ENCODE results near the gene MLH1. TPM values are rescaled to one million over a fixed set of nuclear protein-coding genes. Genes with fewer than 3 reads are reported as not detected.
A peak's percentile ranks its signal among the peaks of the same experiment; 100 is the strongest.
"Not testable (repeated sequence)": the region's sequence is repeated elsewhere in the genome, so short reads cannot be mapped to it uniquely, and the experiment has no call there.

The MLH1 gene
- total and polyA plus RNA-seq, 4 experiments from 2014 or later, result 15.6 to 33.8 (median 24.6) TPM

GRCh38 chr3:37042712-37043111 lies 49.4 kb downstream of the MLH1 start:
- H3K4me1 ChIP-seq (ENCODE audit: insufficient read depth, low read length); H3K4me3 ChIP-seq (ENCODE audit: low read length in 2 of 2); CTCF ChIA-PET (ENCODE audit: partially characterized antibody); H3K4me3 Mint-ChIP-seq; POLR2A ChIA-PET (ENCODE audit: partially characterized antibody); H3K9me3 ChIP-seq (ENCODE audit: control insufficient read depth in 1 of 2, low read length in 2 of 2); H3K27me3 Mint-ChIP-seq; intact Hi-C loops (cut with micrococcal nuclease); H3K27me3 ChIP-seq (ENCODE audit: insufficient read depth, low read length); DNase-seq; H3K9me3 Mint-ChIP-seq; H3K27ac ChIP-seq (ENCODE audit: low read depth, low read length); H3K4me1 Mint-ChIP-seq: not testable (repeated sequence)
- H3K27ac Mint-ChIP-seq, result peak overlapping the region in 1 of 7 donors; percentile 74
- peaks cover 22% of the 10 kb centered on the region for H3K36me3 ChIP-seq (ENCODE audit: insufficient read depth, low read length)
- H3K36me3 Mint-ChIP-seq, result peaks cover 46 to 73% of the 10 kb centered on the region in 2 donors

- no peaks in the 10 kb centered on the region for H3K27me3 ChIP-seq (ENCODE audit: insufficient read depth, low read length)
- H3K36me3 ChIP-seq (ENCODE audit: insufficient read depth, low read length), result peaks cover 58% of the 10 kb centered on the region
- intact Hi-C loops (cut with micrococcal nuclease), result no loop called here
- no peaks in the 10 kb centered on the region for H3K4me1 ChIP-seq (ENCODE audit: insufficient read depth, low read length)
- no peak overlapping the region for H3K4me3 ChIP-seq (ENCODE audit: low read length in 2 of 2)
- no peak overlapping the region for H3K27ac ChIP-seq (ENCODE audit: low read depth, low read length)
- Mint-ChIP-seq H3K36me3 (peaks cover 53 to 78% of the 10 kb centered on the region in 2 donors), H3K4me1 (peaks cover 0 to 4% (median under 1%) of the 10 kb centered on the region in 4 donors), H3K4me3 (no peak overlapping the region), H3K9me3 (no peaks in the 10 kb centered on the region), H3K27ac (peak overlapping the region in 2 of 7 donors; percentile 32 to 37), H3K27me3 (no peaks in the 10 kb centered on the region)
- ChIA-PET POLR2A (ENCODE audit: partially characterized antibody) (no interaction called here), CTCF (ENCODE audit: partially characterized antibody) (no interaction called here)
- H3K9me3 ChIP-seq (ENCODE audit: control insufficient read depth in 1 of 2, low read length in 2 of 2), result no peaks in the 10 kb centered on the region
- DNase-seq, result no peak
Measured at GRCh38 chr3:37050282-37050681, 57.0 kb downstream of the MLH1 start.

- Histone ChIP-seq H3K27me3 (ENCODE audit: insufficient read depth, low read length) (no peaks in the 10 kb centered on the region), H3K4me3 (ENCODE audit: low read length in 2 of 2) (no peak overlapping the region), H3K9me3 (ENCODE audit: control insufficient read depth in 1 of 2, low read length in 2 of 2) (no peaks in the 10 kb centered on the region), H3K27ac (ENCODE audit: low read depth, low read length) (no peak overlapping the region), H3K36me3 (ENCODE audit: insufficient read depth, low read length) (peaks cover 50% of the 10 kb centered on the region), H3K4me1 (ENCODE audit: insufficient read depth, low read length) (no peaks in the 10 kb centered on the region)
- DNase-seq, result no peak
- Mint-ChIP-seq H3K27ac (peak overlapping the region in 2 of 7 donors; percentile 65 to 70), H3K27me3 (no peaks in the 10 kb centered on the region), H3K36me3 (peaks cover 46 to 82% of the 10 kb centered on the region in 2 donors), H3K4me3 (no peak overlapping the region), H3K9me3 (no peaks in the 10 kb centered on the region), H3K4me1 (peaks cover 0 to 4% (median under 1%) of the 10 kb centered on the region in 4 donors)
- CTCF ChIA-PET (ENCODE audit: partially characterized antibody), result no interaction called here
- POLR2A ChIA-PET (ENCODE audit: partially characterized antibody), result no interaction called here
- intact Hi-C loops (cut with micrococcal nuclease), result no loop called here
Measured at GRCh38 chr3:37052860-37053259, 59.5 kb downstream of the MLH1 start.

GRCh38 chr3:37053337-37053736 lies 60.0 kb downstream of the MLH1 start:
- no peaks in the 10 kb centered on the region for H3K9me3 ChIP-seq (ENCODE audit: control insufficient read depth in 1 of 2, low read length in 2 of 2)
- peaks cover 50% of the 10 kb centered on the region for H3K36me3 ChIP-seq (ENCODE audit: insufficient read depth, low read length)
- Mint-ChIP-seq H3K9me3 (no peaks in the 10 kb centered on the region), H3K4me1 (peaks cover 0 to 4% (median under 1%) of the 10 kb centered on the region in 4 donors), H3K27ac (peak overlapping the region in 3 of 7 donors; percentile 7 to 42 (median 40)), H3K27me3 (no peaks in the 10 kb centered on the region), H3K4me3 (no peak overlapping the region), H3K36me3 (peaks cover 41 to 81% of the 10 kb centered on the region in 2 donors)
- intact Hi-C loops (cut with micrococcal nuclease), result no loop called here
- DNase-seq, result no peak
- H3K27ac ChIP-seq (ENCODE audit: low read depth, low read length), result no peak overlapping the region
- no peaks in the 10 kb centered on the region for H3K27me3 ChIP-seq (ENCODE audit: insufficient read depth, low read length)
- no peaks in the 10 kb centered on the region for H3K4me1 ChIP-seq (ENCODE audit: insufficient read depth, low read length)
- ChIA-PET POLR2A (ENCODE audit: partially characterized antibody) (no interaction called here), CTCF (ENCODE audit: partially characterized antibody) (no interaction called here)
- no peak overlapping the region for H3K4me3 ChIP-seq (ENCODE audit: low read length in 2 of 2)

- H3K9me3 ChIP-seq (ENCODE audit: control insufficient read depth in 1 of 2, low read length in 2 of 2), result no peaks in the 10 kb centered on the region
- no peak overlapping the region for H3K4me3 Mint-ChIP-seq
- no peaks in the 10 kb centered on the region for H3K27me3 Mint-ChIP-seq
- peak overlapping the region in 3 of 7 donors; percentile 7 to 58 (median 58) for H3K27ac Mint-ChIP-seq
- H3K27me3 ChIP-seq (ENCODE audit: insufficient read depth, low read length), result no peaks in the 10 kb centered on the region
- ChIA-PET POLR2A (ENCODE audit: partially characterized antibody) (no interaction called here), CTCF (ENCODE audit: partially characterized antibody) (no interaction called here)
- DNase-seq, result no peak
- no peak overlapping the region for H3K27ac ChIP-seq (ENCODE audit: low read depth, low read length)
- H3K4me1 ChIP-seq (ENCODE audit: insufficient read depth, low read length), result no peaks in the 10 kb centered on the region
- peaks cover 39 to 81% of the 10 kb centered on the region in 2 donors for H3K36me3 Mint-ChIP-seq
- peaks cover 46% of the 10 kb centered on the region for H3K36me3 ChIP-seq (ENCODE audit: insufficient read depth, low read length)
- H3K4me1 Mint-ChIP-seq, result peaks cover 0 to 4% (median under 1%) of the 10 kb centered on the region in 4 donors
- H3K9me3 Mint-ChIP-seq, result no peaks in the 10 kb centered on the region
- intact Hi-C loops (cut with micrococcal nuclease), result no loop called here
- no peak overlapping the region for H3K4me3 ChIP-seq (ENCODE audit: low read length in 2 of 2)
Measured at GRCh38 chr3:37053753-37054152, 60.4 kb downstream of the MLH1 start.

GRCh38 chr3:37054370-37054769 lies 61.1 kb downstream of the MLH1 start:
- Mint-ChIP-seq H3K4me3 (no peak overlapping the region), H3K9me3 (no peaks in the 10 kb centered on the region), H3K27me3 (no peaks in the 10 kb centered on the region), H3K27ac (peak overlapping the region in 4 of 7 donors; percentile 32 to 66 (median 58)), H3K36me3 (peaks cover 35 to 76% of the 10 kb centered on the region in 2 donors), H3K4me1 (peaks cover 0 to 4% (median under 1%) of the 10 kb centered on the region in 4 donors)
- intact Hi-C loops (cut with micrococcal nuclease), result no loop called here
- Histone ChIP-seq H3K4me1 (ENCODE audit: insufficient read depth, low read length) (no peaks in the 10 kb centered on the region), H3K27ac (ENCODE audit: low read depth, low read length) (no peak overlapping the region), H3K36me3 (ENCODE audit: insufficient read depth, low read length) (peaks cover 41% of the 10 kb centered on the region), H3K27me3 (ENCODE audit: insufficient read depth, low read length) (no peaks in the 10 kb centered on the region), H3K4me3 (ENCODE audit: low read length in 2 of 2) (no peak overlapping the region), H3K9me3 (ENCODE audit: control insufficient read depth in 1 of 2, low read length in 2 of 2) (no peaks in the 10 kb centered on the region)
- CTCF ChIA-PET (ENCODE audit: partially characterized antibody), result interaction anchor here (1.3 kb wide), 1 partner anchor 96 kb away, joined by 3 read pairs; no protein-coding TSS in a partner anchor
- POLR2A ChIA-PET (ENCODE audit: partially characterized antibody), result interaction anchor here (1.3 kb wide), 1 partner anchor 10 kb away, joined by 3 read pairs; no protein-coding TSS in a partner anchor
- DNase-seq, result no peak

- H3K9me3 Mint-ChIP-seq; intact Hi-C loops (cut with micrococcal nuclease); H3K9me3 ChIP-seq (ENCODE audit: control insufficient read depth in 1 of 2, low read length in 2 of 2); H3K4me3 Mint-ChIP-seq; H3K4me1 ChIP-seq (ENCODE audit: insufficient read depth, low read length); H3K27me3 ChIP-seq (ENCODE audit: insufficient read depth, low read length); H3K4me1 Mint-ChIP-seq; DNase-seq; H3K27ac ChIP-seq (ENCODE audit: low read depth, low read length); H3K27me3 Mint-ChIP-seq; H3K4me3 ChIP-seq (ENCODE audit: low read length in 2 of 2): not testable (repeated sequence)
- Mint-ChIP-seq H3K36me3 (peaks cover 32 to 73% of the 10 kb centered on the region in 2 donors), H3K27ac (peak overlapping the region in 1 of 7 donors; percentile 58)
- ChIA-PET POLR2A (ENCODE audit: partially characterized antibody) (interaction anchor here (1.3 kb wide), 1 partner anchor 10 kb away, joined by 3 read pairs; no protein-coding TSS in a partner anchor), CTCF (ENCODE audit: partially characterized antibody) (interaction anchor here (1.3 kb wide), 1 partner anchor 96 kb away, joined by 3 read pairs; no protein-coding TSS in a partner anchor)
- peaks cover 35% of the 10 kb centered on the region for H3K36me3 ChIP-seq (ENCODE audit: insufficient read depth, low read length)
Measured at GRCh38 chr3:37055077-37055476, 61.8 kb downstream of the MLH1 start.

All from CD4-positive, alpha-beta memory T cell (primary cell).